K562 (cell line): Measurements from ENCODE around the gene CYP2D6. TPM values are rescaled to one million over a fixed set of nuclear protein-coding genes. Genes with fewer than 3 reads are reported as not detected.

Experiments
- CREB3L1 ChIP-seq: fragments of 450-650 bp; IDR thresholded peaks from 2 replicates; pipeline ENCODE4 v1.6.1; 2014; ENCODE audit warnings: low read depth, mild to moderate bottlenecking, moderate library complexity, borderline replicate concordance
- E2F1 ChIP-seq: sonication (generic); formaldehyde crosslinking; IDR thresholded peaks from 2 replicates; pipeline ENCODE4 v1.8.1; 2023; ENCODE audit warnings: mild to moderate bottlenecking, missing genetic modification reagents, moderate library complexity
- POLR3G ChIP-seq: IDR thresholded peaks from 2 replicates; pipeline ENCODE4 v1.6.1; 2011; ENCODE audit not compliant: insufficient read length, insufficient replicate concordance; ENCODE audit errors: extremely low read depth
- XRCC5 ChIP-seq: fragments of 200-400 bp; formaldehyde crosslinking; IDR thresholded peaks from 2 replicates; pipeline ENCODE4 v1.6.1; 2017; ENCODE audit warnings: low read depth, mild to moderate bottlenecking, low read length
- polyA plus RNA-seq, 8 experiments: library from polyadenylated mRNA; depleted of rRNA in 4 of 8; stranded (reverse) in 5 of 8; unstranded in 3 of 8; fragments of >200 nt; fragmentation: Nextera tagmentation in 2 of 8; fragmentation: Illumina TruSeq in 1 of 8; extraction: Ambion mirVana in 2 of 8; extraction: Trizol in 1 of 8; gene quantifications; 2 replicates each; pipeline versions ENCODE4 v1.2.1 to v1.2.3, GENCODE V29; 2011 to 2014; ENCODE audit warnings: inconsistent platforms in 1 of 8, missing spikeins in 1 of 8
- total RNA-seq, 7 experiments: library from RNA; depleted of rRNA in 6 of 7; stranded (reverse); fragments of >200 nt in 6 of 7; fragmentation: Illumina TruSeq in 2 of 7; extraction: Trizol in 2 of 7; gene quantifications; 2 replicates each; pipeline versions ENCODE4 v1.2.1 to v1.2.3, GENCODE V29; 2011 to 2021; ENCODE audit warnings: low replicate concordance in 1 of 7
- TF ChIP-seq, protein P1 (sequence below): fragments of 450-650 bp; IDR thresholded peaks from 2 replicates; pipeline ENCODE4 v1.6.1; 2016; ENCODE audit warnings: mild to moderate bottlenecking, moderate library complexity
- TF ChIP-seq, protein P2 (sequence below): fragments of 250-450 bp; sonication (Bioruptor Pico); IDR thresholded peaks from 2 replicates; pipeline ENCODE4 v1.5.0; 2021; ENCODE audit warnings: mild to moderate bottlenecking, borderline replicate concordance

CYP2D6 gene
- total and polyA plus RNA-seq, 9 of the 15 experiments (the other 6 are each of a cell fraction or from before 2014, with no cell fraction given), result 0.04 to 0.20 (median 0.09) TPM; not detected in 5

DNA sequence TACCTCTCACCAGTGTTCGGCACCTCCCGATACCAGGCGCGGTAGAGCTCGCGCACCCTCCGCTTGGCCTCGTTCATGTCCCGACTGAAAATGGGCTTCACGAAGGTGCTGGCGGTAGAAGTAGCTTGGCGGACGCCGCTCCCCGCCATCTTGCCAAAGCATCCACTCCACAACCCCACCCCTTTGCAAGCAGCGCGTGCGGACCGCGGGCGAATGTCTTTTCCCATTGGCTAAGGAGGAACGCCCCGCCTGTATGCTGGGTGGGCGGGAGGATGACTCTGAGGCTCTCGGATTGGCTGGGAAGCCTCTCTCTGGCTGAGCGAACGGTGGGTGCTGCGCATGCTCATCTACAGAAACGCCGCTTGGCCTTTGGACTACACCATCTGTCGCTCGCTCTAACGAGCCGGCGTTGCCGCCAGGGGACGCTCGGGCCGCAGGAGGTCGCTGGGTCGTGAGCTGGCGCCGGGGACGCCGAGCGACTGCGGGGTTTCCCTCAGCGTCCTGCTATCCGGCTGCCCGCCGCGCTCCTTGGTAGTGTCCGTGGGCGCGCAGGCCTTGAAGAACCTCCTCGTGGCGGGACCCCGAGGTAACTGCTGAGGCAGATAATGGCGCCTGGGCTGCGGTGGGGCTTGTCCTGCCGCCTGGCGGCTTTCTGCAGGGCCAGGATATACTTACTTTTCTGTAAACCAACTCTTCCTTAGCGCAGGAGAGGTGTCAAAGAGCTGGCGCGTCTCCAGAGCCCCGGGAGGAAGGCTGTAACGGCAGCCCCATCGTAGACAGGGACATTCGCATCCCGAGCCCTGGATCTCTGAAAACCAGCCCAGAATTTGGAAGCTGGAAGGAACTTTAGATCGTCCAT, 39.8 kb downstream of the CYP2D6 start, which contains the start of gene NDUFA6 (continued):
- TF ChIP-seq, protein P1, sequence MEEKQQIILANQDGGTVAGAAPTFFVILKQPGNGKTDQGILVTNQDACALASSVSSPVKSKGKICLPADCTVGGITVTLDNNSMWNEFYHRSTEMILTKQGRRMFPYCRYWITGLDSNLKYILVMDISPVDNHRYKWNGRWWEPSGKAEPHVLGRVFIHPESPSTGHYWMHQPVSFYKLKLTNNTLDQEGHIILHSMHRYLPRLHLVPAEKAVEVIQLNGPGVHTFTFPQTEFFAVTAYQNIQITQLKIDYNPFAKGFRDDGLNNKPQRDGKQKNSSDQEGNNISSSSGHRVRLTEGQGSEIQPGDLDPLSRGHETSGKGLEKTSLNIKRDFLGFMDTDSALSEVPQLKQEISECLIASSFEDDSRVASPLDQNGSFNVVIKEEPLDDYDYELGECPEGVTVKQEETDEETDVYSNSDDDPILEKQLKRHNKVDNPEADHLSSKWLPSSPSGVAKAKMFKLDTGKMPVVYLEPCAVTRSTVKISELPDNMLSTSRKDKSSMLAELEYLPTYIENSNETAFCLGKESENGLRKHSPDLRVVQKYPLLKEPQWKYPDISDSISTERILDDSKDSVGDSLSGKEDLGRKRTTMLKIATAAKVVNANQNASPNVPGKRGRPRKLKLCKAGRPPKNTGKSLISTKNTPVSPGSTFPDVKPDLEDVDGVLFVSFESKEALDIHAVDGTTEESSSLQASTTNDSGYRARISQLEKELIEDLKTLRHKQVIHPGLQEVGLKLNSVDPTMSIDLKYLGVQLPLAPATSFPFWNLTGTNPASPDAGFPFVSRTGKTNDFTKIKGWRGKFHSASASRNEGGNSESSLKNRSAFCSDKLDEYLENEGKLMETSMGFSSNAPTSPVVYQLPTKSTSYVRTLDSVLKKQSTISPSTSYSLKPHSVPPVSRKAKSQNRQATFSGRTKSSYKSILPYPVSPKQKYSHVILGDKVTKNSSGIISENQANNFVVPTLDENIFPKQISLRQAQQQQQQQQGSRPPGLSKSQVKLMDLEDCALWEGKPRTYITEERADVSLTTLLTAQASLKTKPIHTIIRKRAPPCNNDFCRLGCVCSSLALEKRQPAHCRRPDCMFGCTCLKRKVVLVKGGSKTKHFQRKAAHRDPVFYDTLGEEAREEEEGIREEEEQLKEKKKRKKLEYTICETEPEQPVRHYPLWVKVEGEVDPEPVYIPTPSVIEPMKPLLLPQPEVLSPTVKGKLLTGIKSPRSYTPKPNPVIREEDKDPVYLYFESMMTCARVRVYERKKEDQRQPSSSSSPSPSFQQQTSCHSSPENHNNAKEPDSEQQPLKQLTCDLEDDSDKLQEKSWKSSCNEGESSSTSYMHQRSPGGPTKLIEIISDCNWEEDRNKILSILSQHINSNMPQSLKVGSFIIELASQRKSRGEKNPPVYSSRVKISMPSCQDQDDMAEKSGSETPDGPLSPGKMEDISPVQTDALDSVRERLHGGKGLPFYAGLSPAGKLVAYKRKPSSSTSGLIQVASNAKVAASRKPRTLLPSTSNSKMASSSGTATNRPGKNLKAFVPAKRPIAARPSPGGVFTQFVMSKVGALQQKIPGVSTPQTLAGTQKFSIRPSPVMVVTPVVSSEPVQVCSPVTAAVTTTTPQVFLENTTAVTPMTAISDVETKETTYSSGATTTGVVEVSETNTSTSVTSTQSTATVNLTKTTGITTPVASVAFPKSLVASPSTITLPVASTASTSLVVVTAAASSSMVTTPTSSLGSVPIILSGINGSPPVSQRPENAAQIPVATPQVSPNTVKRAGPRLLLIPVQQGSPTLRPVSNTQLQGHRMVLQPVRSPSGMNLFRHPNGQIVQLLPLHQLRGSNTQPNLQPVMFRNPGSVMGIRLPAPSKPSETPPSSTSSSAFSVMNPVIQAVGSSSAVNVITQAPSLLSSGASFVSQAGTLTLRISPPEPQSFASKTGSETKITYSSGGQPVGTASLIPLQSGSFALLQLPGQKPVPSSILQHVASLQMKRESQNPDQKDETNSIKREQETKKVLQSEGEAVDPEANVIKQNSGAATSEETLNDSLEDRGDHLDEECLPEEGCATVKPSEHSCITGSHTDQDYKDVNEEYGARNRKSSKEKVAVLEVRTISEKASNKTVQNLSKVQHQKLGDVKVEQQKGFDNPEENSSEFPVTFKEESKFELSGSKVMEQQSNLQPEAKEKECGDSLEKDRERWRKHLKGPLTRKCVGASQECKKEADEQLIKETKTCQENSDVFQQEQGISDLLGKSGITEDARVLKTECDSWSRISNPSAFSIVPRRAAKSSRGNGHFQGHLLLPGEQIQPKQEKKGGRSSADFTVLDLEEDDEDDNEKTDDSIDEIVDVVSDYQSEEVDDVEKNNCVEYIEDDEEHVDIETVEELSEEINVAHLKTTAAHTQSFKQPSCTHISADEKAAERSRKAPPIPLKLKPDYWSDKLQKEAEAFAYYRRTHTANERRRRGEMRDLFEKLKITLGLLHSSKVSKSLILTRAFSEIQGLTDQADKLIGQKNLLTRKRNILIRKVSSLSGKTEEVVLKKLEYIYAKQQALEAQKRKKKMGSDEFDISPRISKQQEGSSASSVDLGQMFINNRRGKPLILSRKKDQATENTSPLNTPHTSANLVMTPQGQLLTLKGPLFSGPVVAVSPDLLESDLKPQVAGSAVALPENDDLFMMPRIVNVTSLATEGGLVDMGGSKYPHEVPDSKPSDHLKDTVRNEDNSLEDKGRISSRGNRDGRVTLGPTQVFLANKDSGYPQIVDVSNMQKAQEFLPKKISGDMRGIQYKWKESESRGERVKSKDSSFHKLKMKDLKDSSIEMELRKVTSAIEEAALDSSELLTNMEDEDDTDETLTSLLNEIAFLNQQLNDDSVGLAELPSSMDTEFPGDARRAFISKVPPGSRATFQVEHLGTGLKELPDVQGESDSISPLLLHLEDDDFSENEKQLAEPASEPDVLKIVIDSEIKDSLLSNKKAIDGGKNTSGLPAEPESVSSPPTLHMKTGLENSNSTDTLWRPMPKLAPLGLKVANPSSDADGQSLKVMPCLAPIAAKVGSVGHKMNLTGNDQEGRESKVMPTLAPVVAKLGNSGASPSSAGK, result peak; percentile 77
- TF ChIP-seq POLR3G (no peak), XRCC5 (peak; percentile 59; the same call in 1 of the 2 replicates), E2F1 (CRISPR knock-in tag) (0 out of 2 replicates have a peak, but pooled peaks have one; percentile 76), CREB3L1 (peak; percentile 63; the same call in 1 of the 2 replicates)
- TF ChIP-seq, protein P2, sequence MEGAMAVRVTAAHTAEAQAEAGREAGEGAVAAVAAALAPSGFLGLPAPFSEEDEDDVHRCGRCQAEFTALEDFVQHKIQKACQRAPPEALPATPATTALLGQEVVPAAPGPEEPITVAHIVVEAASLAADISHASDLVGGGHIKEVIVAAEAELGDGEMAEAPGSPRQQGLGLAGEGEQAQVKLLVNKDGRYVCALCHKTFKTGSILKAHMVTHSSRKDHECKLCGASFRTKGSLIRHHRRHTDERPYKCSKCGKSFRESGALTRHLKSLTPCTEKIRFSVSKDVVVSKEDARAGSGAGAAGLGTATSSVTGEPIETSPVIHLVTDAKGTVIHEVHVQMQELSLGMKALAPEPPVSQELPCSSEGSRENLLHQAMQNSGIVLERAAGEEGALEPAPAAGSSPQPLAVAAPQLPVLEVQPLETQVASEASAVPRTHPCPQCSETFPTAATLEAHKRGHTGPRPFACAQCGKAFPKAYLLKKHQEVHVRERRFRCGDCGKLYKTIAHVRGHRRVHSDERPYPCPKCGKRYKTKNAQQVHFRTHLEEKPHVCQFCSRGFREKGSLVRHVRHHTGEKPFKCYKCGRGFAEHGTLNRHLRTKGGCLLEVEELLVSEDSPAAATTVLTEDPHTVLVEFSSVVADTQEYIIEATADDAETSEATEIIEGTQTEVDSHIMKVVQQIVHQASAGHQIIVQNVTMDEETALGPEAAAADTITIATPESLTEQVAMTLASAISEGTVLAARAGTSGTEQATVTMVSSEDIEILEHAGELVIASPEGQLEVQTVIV (CRISPR knock-in tag), result peak; percentile 75; the same call in 1 of the 2 replicates
